Activated CD8-positive, alpha-beta memory T cell treated with anti-CD3 and anti-CD28 coated beads for 48 hours (primary cell): ENCODE results near the gene PYGB.
"Not testable (repeated sequence)": the region's sequence is repeated elsewhere in the genome, so short reads cannot be mapped to it uniquely, and the experiment has no call there.

Experiments
- DNase-seq, 3 experiments: peaks; one replicate each; pipeline ENCODE4 v3.0.0-alpha.2; 2020; ENCODE audit warnings: low read depth in 2 of 3, low spot score in 2 of 3

PYGB gene

DNA sequence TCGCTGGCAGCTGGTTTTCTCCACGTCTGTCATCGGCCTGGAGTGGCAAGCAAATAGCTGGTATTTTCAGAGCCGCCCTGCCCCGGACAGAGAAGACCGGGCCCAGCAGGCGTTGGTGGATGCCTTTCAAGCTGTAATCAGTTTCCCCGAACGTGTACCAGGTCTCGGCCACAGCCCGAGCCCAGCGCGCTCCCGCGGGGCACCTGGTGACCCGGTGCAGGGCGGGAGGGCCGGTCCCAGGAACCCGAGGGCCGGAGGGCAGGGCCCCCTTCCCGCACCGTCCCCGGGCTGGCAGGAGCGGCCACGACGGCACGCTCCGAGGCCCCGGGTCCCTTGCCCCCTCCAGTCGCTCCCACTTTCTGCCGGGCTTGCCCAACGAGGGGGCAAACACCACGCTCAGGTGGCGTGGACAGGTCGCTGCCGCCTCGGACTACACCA is 348 bp upstream of the PYGB start:
- no peak for DNase-seq

DNA sequence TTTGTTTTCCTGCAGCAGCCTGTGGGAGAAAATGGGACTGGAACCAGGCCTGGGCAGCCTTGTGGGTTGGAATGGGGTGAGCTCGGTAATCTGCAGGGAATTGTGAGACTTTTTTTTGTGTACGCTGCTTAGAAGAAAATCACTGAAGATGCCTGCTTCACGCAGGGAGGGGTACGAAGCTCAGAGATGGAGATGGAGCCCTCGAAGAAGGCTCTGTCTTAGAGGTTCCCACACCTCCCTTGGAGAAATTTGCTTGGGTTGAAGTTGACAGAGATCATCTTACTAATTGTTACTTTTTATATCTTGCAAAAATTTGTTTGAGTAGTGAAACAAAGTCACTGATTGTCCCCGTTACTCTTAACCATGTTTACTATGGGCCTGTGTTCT is 894 bp downstream of the PYGB start:
- no peak for DNase-seq

DNA sequence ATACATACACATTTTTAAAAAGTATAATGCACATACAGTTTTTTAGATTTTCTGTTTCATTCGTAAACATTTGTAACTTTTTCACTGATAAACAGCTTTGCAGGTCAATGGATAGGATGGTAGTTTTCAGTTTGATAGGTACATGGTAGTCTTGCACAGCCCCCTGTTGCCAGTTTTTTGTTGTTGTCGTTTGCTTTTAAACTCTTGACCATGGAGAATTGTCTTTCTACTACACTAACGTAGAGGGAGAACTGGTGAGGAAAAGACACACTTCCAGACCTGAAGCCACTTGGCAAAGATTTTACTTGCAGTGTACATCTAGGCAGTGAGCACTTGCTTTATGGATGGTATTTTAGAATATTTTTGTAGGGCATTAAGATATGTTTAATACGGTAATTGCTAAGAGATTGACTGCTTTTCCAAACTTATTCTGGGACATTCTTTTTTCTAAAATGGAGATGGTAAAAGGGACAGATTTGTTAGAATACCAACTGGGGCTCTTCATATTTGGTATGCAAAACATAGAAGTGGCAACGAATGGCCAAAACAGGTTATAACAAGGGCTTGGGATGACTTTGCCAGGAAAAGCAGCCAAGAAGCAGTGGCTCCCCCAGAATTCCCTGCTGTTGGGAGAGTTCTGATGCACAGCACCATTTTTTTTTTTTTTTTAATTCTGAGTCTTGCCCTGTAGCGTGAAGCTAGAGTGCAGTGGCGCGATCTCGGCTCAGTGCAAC is 1.5 kb downstream of the PYGB start:
- no peak for DNase-seq

DNA sequence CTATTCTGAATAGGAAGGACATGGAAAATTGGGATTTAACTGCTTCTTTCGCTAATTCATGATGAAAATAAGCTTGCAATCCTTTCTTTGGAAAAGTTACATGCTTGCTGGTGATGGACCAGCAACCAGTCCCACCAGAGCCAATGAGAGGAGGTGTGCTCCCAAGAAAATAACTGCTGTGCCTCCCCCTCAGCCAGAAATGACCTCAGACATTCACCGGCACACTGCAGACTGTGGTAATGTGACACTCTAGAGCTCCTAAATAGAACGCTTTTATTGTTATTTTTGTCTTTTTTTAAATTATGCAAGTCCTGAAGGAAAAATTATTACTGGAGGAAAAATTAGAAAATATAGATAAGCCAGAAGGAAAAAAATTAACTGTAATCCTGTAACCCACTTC is 2.6 kb downstream of the PYGB start:
- no peak for DNase-seq

DNA sequence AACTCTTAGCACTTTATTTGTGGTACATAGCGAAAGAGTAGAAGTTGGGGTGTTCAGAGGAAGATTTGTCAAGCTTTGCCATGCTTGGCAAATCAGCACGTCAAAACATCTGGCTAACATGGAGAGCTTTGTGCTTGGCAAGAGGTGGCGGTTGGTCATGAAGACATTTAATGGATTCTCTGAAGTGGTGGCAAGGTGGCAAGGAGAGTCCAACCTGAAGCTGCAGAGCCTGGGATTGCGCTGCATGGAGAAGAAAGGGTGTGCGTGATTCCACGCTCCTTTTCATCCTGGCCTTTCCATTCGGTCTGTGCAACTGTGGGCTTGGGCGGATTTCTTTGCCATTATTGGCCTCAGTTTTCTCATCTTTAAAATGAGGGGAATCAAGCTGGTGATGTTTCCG is 3.1 kb downstream of the PYGB start:
- no peak for DNase-seq

DNA sequence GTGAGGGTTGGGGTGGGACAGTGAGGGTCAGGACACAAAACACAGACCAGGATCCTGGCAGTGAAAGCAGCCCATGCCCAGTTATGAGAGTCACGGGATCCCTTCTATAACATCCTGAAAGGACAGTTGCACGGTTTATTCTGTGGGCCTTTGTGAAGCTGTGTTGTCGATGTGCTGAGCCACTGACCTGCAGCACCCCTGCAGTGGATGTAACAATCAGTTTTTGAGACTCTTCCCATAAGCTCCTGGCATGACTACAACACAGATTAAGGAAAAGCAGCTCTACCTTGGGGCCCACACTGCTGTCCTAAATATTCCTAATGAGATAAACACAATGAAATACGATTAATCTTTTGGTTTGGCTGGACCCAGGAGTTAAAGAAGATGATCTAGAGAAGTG is 3.7 kb downstream of the PYGB start:
- no peak for DNase-seq

DNA sequence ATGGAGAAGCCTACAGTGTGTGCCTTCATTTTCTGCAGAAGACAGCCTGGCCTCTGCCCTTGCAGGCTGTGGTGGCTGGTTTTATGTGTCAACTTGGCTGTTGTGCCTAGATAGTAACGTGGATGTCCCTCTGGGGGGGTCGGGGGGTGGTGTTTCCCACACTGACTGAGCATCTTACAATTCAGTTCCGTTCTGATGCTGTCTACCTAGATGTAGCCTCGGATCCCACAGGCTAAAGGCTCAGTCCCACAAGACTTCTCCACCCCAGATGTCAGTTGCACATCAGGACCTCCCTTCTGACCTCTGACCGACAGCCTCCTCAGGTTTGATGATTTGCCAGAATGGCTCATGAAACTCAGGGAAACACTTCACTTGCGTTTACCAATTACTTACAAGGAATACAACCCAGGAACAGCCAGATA is 4.4 kb downstream of the PYGB start:
- no peak for DNase-seq

DNA sequence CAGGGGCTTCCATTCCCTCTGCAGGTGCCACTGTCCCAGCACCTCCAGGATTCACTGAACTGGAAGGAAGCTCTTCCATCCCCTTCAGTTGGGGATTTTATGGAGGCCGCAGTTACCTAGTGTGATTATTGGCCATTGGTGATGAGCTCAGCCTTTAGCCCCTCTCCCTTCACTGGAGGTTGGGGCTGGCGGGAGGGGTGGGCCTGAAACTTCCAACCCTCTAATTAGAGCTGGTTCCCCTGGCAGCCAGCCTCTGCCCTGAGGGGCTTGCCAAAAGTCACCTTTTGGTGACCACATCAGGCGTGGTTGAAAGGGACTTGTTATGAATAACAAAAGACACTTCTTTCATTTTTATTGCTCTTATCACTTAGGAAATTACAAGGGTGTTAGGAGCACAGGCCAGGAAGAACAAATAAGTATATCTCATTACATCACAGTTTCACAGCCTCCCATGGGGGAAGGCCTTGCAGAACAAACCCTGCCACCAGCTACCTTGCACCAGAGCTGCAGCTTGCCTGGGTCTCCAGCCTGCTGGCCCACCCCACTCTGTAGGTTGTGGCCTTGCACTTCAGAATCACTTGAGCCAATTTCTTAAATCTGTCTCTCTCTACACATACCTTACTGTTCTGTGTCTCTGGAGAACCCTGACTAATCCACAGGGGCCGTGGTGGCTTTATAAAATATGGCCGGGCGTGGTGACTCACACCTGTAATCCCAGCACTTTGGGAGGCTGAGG is 5.0 kb downstream of the PYGB start:
- no peak for DNase-seq

DNA sequence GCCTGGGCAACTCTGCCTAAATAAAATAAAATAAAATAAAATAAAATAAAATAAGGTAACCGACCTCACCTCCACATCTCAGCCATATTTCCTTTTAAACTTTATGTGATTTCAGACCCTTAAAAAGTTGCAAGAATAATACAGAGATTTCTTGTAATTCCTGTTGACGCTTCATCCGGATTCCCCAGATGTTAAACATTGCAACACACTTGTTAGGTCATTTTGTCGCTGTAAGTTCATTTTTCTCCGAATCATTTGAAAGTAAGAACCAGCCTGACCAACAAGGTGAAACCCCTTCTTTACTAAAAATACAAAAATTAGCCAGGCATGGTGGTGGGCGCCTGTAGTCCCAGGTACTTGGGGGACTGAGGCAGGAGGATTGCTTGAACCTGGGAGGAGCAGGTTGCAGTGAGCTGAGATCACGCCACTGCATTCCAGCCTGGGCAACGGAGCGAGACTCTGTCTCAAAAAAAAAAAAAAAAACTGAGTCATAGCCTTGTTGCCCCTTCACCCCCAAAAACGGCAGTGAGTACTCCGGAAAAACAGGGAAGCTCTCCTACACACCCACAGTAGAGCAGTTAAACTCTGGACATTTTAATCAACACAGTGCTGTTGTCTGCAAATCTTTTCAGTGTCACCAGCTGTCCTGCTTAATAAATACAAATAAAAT is 5.9 kb downstream of the PYGB start:
- no peak for DNase-seq

DNA sequence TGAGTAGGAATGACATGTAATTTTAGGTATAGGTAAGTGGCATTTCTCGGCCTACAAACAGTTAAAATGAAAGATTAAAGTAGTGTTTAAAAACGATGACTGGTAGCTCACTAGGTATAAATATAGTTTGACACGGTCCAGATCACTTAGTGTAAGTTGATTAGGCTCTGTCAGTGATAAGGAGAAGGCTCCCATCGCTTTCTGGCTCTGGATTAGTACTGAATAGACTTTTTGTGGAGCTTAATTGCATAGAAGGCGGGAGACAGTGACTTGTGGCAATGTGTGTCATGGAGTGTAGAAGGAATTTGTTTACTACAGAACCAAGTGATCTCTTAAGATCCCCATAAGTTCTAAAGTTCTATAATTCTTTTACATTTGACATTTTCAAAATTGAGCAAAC is 6.7 kb downstream of the PYGB start:
- DNase-seq, result no peak

DNA sequence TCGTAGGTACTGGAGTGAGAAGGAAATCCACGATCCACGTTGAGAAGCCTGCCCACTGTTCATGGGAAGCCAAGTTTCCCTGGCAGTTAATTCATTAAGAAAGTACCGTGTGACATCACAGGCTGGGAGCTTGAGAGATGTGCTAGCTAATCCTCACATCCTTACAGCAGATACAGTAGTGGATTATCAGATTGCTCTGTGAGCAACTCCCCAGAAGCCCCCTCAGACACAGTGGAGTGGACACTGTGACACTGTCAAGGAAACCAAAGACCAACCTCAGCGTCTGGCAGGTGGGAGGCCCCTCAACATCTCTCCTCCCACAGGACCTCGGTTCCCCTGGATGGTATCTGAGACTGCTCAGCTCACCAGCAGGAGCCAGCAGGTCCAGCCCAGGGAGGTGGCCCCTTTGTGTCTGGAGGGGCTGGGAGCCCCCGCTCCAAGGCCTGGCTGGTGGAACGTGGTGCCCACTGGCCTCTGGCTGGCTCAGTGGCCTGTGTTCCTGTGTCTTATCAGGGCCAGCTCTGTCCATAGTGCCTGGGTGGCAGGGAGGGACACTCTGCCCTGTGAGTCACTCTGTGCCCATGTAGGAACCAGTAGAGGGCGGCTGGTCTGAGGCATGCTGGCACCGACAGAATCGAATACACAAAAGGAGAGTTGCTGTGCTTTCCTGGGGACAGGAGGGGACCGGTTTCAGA is 7.2 kb downstream of the PYGB start:
- DNase-seq, result no peak

DNA sequence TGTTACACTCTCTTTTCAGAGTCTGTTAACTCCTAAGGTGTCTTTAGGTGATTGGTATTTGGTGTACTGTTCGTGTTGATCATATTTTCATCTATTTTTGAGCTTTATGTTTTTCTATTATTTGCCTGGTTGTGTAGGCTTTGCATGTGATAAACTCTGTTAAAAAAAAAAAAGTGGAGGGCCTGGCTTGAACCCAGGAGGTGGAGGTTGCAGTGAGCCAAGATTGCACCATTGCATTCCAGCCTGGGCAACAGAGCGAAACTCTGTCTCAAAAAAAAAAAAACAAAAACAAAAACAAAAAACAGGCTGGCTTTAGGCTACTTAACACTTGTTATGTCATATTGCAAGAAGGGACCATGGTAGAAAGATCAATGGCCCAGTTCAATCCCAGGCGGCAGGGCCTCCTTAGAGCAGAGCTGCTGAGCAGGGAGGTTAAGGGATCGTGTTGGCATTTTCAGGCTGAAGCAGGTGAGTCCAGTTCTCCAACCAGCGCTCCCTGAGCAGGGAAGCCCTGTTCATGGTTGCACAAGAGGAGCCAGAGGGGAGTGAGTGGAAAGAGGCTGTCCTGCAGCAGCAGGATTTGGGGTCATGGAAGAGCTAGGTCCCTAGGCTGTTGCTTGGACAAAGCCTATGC is 8.5 kb downstream of the PYGB start:
- no peak for DNase-seq

DNA sequence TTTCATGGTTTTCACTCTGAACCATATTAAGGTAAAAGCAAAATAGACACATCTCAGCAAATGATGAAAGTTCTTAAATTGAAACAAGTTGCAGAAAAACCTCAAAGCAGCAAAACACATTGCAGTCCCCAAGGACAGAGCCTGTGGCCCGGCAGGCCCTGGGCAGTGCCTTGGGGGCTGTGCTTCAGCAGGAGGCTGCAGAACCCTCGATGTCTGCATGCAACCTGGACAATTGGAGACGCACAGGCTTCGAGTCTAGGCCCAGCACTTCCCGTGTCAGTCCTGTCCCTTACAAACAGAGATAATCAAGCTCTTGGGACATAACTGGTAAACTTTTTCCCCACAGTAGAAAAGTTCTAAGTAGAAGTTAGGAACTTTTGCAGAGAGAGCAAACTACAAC is 9.2 kb downstream of the PYGB start:
- no peak for DNase-seq

DNA sequence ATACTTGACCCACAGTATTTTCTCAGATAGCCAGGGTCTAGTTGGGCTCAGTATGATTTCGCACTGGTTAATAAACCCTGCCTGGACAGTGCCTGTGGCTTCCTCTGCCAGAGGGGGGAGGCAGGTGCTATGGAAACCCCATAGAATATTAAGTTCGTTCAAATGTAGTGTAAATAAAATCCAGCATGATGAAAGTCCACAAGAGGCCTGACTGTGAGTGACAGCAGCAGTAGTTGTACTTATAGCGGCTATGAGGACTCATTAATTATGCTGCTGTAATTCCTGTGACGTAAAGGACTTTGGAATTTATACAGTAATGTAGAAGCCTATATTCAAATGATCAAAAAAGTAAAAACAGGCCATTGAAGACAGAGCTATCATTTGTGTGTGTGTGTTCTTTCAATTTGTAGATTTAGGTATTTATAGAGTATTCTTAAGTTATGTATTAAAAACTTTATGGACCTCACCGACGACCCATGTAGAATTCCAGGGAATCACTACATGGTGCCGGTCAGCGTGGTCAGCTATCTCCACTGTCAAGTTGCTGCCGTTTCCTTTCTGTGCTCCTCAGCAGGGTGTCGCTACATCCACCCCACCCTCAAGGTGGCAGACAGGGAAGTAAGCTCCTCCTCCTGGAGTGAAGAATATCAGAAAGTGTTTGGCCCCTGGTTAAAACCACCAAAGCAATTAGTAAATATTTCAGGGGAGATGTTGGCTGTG is 10.0 kb downstream of the PYGB start:
- DNase-seq, result no peak

DNA sequence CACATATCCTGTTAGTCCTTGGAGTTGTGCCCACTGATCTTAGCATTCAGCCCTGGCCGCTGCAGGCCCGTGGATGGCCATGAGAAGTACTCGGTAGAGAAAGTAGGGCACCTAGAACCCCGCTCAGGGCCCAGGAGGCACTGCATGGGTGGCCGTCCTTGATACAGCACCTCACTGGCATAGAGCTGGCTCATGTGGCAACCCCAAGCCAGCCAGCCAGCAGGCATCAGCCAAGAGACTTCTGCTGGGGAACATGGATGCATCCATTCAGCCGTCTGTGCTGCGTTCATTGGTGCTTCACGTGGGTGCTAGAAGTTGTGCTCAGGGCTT is 10.6 kb downstream of the PYGB start:
- no peak for DNase-seq

DNA sequence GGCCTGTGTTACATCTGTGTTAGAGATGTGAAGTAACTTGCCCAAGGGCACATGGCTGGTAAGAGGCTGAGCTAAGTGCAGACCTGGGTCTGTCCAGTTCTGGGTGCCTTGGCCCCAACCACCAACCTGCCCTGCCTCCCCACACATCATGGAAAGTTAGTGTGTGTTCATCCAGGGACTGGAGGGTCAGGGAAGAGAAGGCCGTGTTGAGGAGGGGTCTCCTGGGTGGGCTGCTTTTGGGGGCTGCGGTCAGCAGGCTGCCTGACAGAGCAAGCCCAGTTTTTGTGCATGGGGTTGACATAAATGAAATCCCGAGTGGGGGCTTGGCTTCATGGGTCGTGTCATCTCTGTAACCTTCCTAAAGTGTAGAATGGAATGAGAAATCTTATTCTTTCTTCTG is 10.9 kb downstream of the PYGB start:
- DNase-seq, result no peak

DNA sequence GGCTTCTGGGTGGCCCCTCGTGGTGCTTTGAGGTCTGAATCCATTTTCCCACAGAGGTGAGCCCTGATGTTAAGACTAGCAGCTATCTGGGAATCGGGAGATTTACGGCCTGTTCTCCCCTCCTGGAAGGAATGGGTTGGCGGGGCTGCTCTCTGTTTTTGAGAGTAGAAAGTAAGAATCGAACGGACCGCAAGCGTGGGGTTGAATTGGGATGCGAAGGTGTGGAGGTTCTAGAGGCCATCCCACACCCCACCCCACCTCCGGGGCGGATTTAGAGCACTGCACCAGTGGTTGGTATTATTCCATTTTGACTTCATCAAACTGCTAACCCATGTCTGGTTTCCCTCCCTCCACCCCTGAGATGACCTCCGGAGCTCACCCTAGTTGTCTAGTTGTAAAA is 11.5 kb downstream of the PYGB start:
- no peak for DNase-seq

DNA sequence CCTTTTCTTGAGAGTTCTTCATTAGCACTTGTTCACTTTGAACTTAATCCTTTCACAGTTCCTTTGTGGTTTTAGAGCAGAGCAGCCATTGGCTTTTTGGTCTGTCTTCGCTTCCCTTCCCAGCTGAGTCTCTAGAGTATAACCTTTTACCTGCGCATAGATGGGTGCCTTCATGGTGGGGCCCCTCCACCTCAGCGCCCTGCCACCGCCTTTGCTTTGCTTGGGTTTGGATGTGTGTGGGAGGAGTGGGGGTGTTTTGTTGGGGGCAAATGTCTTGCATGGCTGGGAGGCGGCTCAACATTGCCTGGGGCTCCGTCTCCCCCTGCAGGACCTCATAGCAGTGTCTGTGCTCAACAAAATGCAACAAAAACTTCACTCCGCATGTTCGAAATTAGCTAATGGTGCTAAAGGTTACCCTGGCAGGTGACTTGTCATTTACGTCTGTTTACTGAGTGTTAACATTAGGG is 11.9 kb downstream of the PYGB start:
- peak in 1 of 3 experiments; percentile 6 for DNase-seq

DNA sequence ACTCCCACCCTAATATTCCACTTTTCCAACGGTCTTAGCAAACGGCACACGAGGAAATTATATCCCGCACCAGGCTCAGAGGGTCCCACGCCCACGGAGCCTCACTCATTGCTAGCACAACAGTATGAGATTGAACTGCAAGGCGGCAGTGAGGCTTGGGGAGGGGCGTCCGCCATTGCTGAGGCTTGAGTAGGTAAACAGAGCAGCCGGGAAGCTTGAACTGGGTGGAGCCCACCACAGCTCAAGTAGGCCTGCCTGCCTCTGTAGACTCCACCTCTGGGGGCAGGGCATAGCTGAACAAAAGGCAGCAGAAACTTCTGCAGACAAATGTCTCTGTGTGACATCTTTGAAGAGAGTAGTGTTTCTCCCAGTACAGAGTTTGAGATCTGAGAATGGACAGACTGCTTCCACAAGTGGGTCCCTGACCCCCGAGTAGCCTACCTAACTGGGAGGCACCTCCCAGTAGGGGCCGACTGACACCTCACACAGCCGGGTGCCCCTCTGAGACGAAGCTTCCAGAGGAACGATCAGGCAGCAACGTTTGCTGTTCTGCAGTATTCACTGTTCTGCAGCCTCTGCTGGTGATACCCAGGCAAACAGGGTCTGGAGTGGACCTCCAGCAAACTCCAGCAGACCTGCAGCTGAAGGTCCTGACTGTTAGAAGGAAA is 13.0 kb downstream of the PYGB start:
- DNase-seq, result not testable (repeated sequence)
